ENCODE measurements around the gene MCOLN2. TPM values are rescaled to one million over a fixed set of nuclear protein-coding genes. Genes with fewer than 3 reads are reported as not detected.

Gene MCOLN2
- total RNA-seq, 1 donor from 2014 or later, result 1.6 TPM

GRCh38 chr1:85033221-85033620 lies 36.3 kb upstream of the MCOLN2 start:
- H3K36me3 Mint-ChIP-seq (ENCODE audit: low read depth, unreplicated experiment), result no peaks in the 10 kb centered on the region
- peaks cover 15% of the 10 kb centered on the region for H3K27me3 ChIP-seq (ENCODE audit: insufficient read depth, low read length)
- H4K20me1 ChIP-seq (ENCODE audit: insufficient read depth, low read length), result no peaks in the 10 kb centered on the region
- FAIRE-seq (no peak), DNase-seq (ENCODE audit: low read depth) (no peak)
- no peak overlapping the region for H3K9ac ChIP-seq (ENCODE audit: low read length)
- H3K4me2 ChIP-seq (ENCODE audit: low read length), result no peak overlapping the region
- H3K79me2 ChIP-seq (ENCODE audit: insufficient read depth, low read length), result no peaks in the 10 kb centered on the region
- no peaks in the 10 kb centered on the region for H3K4me1 ChIP-seq (ENCODE audit: insufficient read depth, low read length)
- H3K27ac Mint-ChIP-seq (ENCODE audit: unreplicated experiment), result no peak overlapping the region
- TF ChIP-seq EZH2 (IDR thresholded peaks at IDR 0.05; ENCODE audit: insufficient read depth, low read length), result no peak
- TF ChIP-seq, protein P1, sequence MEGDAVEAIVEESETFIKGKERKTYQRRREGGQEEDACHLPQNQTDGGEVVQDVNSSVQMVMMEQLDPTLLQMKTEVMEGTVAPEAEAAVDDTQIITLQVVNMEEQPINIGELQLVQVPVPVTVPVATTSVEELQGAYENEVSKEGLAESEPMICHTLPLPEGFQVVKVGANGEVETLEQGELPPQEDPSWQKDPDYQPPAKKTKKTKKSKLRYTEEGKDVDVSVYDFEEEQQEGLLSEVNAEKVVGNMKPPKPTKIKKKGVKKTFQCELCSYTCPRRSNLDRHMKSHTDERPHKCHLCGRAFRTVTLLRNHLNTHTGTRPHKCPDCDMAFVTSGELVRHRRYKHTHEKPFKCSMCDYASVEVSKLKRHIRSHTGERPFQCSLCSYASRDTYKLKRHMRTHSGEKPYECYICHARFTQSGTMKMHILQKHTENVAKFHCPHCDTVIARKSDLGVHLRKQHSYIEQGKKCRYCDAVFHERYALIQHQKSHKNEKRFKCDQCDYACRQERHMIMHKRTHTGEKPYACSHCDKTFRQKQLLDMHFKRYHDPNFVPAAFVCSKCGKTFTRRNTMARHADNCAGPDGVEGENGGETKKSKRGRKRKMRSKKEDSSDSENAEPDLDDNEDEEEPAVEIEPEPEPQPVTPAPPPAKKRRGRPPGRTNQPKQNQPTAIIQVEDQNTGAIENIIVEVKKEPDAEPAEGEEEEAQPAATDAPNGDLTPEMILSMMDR (IDR thresholded peaks at IDR 0.05; ENCODE audit: insufficient read depth, low read depth, low read length), result no peak
- H3K9me3 Mint-ChIP-seq (ENCODE audit: unreplicated experiment), result no peaks in the 10 kb centered on the region
- H3K9me3 ChIP-seq (ENCODE audit: insufficient read depth, low read depth, low read length), result no peaks in the 10 kb centered on the region
- H2AFZ ChIP-seq (ENCODE audit: low read depth, low read length), result no peak overlapping the region
- H3K4me1 Mint-ChIP-seq (ENCODE audit: low read depth, unreplicated experiment), result no peaks in the 10 kb centered on the region
- no peaks in the 10 kb centered on the region for H3K36me3 ChIP-seq (ENCODE audit: insufficient read depth, low read length)
- no peak overlapping the region for H3K4me3 ChIP-seq (ENCODE audit: insufficient read depth, low read depth, low read length)
- no peak overlapping the region for H3K27ac ChIP-seq (ENCODE audit: low read depth, low read length)
- no peak overlapping the region for H3K4me3 Mint-ChIP-seq (ENCODE audit: unreplicated experiment)
- peaks cover 8% of the 10 kb centered on the region for H3K27me3 Mint-ChIP-seq (ENCODE audit: low read depth, unreplicated experiment)

GRCh38 chr1:85030536-85030935 lies 33.6 kb upstream of the MCOLN2 start:
- Mint-ChIP-seq H3K36me3 (ENCODE audit: low read depth, unreplicated experiment) (no peaks in the 10 kb centered on the region), H3K9me3 (ENCODE audit: unreplicated experiment) (no peaks in the 10 kb centered on the region), H3K4me1 (ENCODE audit: low read depth, unreplicated experiment) (no peaks in the 10 kb centered on the region), H3K27ac (ENCODE audit: unreplicated experiment) (no peak overlapping the region), H3K27me3 (ENCODE audit: low read depth, unreplicated experiment) (no peaks in the 10 kb centered on the region), H3K4me3 (ENCODE audit: unreplicated experiment) (no peak overlapping the region)
- no peaks in the 10 kb centered on the region for H3K4me1 ChIP-seq (ENCODE audit: insufficient read depth, low read length)
- H3K4me2 ChIP-seq (ENCODE audit: low read length), result no peak overlapping the region
- DNase-seq (ENCODE audit: low read depth) (no peak), FAIRE-seq (no peak)
- H4K20me1 ChIP-seq (ENCODE audit: insufficient read depth, low read length), result no peaks in the 10 kb centered on the region
- no peaks in the 10 kb centered on the region for H3K79me2 ChIP-seq (ENCODE audit: insufficient read depth, low read length)
- H3K36me3 ChIP-seq (ENCODE audit: insufficient read depth, low read length), result no peaks in the 10 kb centered on the region
- H3K4me3 ChIP-seq (ENCODE audit: insufficient read depth, low read depth, low read length), result no peak overlapping the region
- TF ChIP-seq, protein P1 (IDR thresholded peaks at IDR 0.05; ENCODE audit: insufficient read depth, low read depth, low read length), result no peak
- no peak for TF ChIP-seq EZH2 (IDR thresholded peaks at IDR 0.05; ENCODE audit: insufficient read depth, low read length)
- no peak overlapping the region for H2AFZ ChIP-seq (ENCODE audit: low read depth, low read length)
- H3K27me3 ChIP-seq (ENCODE audit: insufficient read depth, low read length), result peaks cover 11% of the 10 kb centered on the region
- H3K9ac ChIP-seq (ENCODE audit: low read length), result no peak overlapping the region
- H3K9me3 ChIP-seq (ENCODE audit: insufficient read depth, low read depth, low read length), result no peaks in the 10 kb centered on the region
- no peak overlapping the region for H3K27ac ChIP-seq (ENCODE audit: low read depth, low read length)

- no peak for DNase-seq (ENCODE audit: low read depth)
- Mint-ChIP-seq H3K4me3 (ENCODE audit: unreplicated experiment) (no peak overlapping the region), H3K27me3 (ENCODE audit: low read depth, unreplicated experiment) (no peaks in the 10 kb centered on the region), H3K27ac (ENCODE audit: unreplicated experiment) (no peak overlapping the region), H3K36me3 (ENCODE audit: low read depth, unreplicated experiment) (no peaks in the 10 kb centered on the region), H3K9me3 (ENCODE audit: unreplicated experiment) (no peaks in the 10 kb centered on the region), H3K4me1 (ENCODE audit: low read depth, unreplicated experiment) (no peaks in the 10 kb centered on the region)
- Histone ChIP-seq H3K9me3 (ENCODE audit: insufficient read depth, low read depth, low read length) (no peaks in the 10 kb centered on the region), H4K20me1 (ENCODE audit: insufficient read depth, low read length) (no peaks in the 10 kb centered on the region), H3K4me3 (ENCODE audit: insufficient read depth, low read depth, low read length) (no peak overlapping the region), H3K79me2 (ENCODE audit: insufficient read depth, low read length) (no peaks in the 10 kb centered on the region), H3K4me2 (ENCODE audit: low read length) (no peak overlapping the region), H3K4me1 (ENCODE audit: insufficient read depth, low read length) (no peaks in the 10 kb centered on the region), H3K9ac (ENCODE audit: low read length) (no peak overlapping the region), H3K27ac (ENCODE audit: low read depth, low read length) (no peak overlapping the region), H3K27me3 (ENCODE audit: insufficient read depth, low read length) (peaks cover 2% of the 10 kb centered on the region), H3K36me3 (ENCODE audit: insufficient read depth, low read length) (no peaks in the 10 kb centered on the region), H2AFZ (ENCODE audit: low read depth, low read length) (no peak overlapping the region)
- FAIRE-seq, result no peak
- TF ChIP-seq, protein P1 (IDR thresholded peaks at IDR 0.05; ENCODE audit: insufficient read depth, low read depth, low read length), result no peak
- no peak for TF ChIP-seq EZH2 (IDR thresholded peaks at IDR 0.05; ENCODE audit: insufficient read depth, low read length)
Observed at GRCh38 chr1:85028151-85028550, 31.2 kb upstream of the MCOLN2 start.

All from astrocyte (in vitro differentiated cells and primary cell).